GM19239 (cell line): Measurements from ENCODE around the gene NBL1.

ENCODE experiments used
- DNase-seq: peaks from one replicate; pipeline ENCODE4 v3.0.0; 2011; ENCODE audit warnings: low spot score; ENCODE audit not compliant: insufficient read length
- FAIRE-seq: peaks from 2 replicates; lab custom pipeline; 2011; peaks lifted over from hg19 to GRCh38; lab: Jason Lieb, UNC

The NBL1 gene

DNA sequence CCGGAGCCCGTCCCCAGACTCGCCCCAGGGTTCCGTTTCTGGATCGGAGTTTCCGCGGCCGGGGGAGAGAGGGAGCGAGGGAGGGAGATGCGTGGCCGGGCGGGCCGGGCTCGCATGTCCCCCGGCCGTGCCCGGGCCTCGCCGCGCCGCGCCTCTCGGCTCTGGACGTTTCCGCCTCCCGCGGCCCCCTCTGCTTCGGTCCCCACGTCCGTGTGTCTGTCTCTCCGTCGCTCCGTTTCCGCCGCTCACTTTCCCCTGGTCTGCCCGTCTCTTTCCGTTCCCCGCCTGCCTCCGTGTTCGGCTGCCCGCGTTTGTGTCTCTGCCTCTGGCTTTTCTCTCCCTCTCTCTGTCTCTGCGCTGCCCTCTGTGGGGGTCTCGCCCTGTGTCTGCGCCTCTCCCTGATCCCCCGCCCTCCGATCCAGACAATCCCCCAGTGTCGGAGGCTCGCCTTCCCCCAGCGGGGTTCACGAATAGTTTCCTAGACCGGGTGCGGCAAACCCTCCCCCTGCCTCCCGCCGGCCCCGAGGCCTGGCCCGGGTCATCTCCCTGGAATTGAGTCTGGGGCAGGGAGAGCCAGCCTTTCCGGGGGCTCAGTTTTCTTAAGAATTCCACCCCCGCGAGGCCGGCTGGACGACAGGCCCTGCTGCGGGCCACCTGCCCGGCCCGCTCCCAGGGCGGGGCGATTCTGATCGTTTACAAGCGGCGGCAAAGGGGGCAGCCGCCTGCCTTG lies 735 bp downstream of the NBL1 start:
- FAIRE-seq (no peak), DNase-seq (peak; percentile 87)

DNA sequence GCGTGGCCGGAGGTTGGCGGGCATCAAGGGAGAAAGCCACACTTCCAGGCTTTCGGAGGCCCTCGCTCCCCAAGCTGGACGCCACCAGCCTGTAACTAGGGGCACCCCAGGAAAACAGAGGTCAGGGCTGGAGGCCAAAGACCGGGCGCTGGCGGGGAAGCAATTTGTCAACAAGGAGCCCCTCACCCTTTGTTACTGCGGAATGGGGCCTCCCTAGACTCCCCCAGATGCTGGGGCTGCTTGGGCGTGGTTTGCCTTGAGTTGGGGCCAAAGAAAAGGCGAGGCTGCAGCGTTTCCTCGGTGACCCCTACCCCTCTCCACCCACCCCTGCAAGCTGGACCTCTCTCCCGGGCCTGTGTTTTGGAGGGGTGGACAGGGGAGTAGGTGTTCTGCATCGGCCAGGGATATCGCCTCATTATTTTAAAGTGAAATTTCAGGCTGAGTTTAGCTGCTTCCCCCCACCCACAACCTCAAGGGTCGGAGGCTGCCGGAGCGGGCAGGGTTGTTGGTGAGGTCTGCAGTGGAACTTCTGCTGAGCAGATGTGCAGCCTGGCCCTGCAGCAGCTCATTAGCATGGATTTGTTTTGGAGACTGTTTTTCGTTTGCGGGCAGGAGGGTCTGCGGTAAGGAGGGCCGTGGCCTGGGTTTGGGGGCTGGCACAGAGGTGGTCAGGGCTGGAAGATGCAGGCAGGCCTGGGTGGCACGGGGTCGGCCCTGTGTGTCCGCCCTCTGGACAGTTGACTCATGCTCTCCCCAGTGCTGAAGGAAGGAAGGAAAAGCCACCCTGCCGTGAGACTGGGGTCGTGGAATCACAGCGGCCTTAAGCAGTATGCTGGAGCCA lies 1.5 kb downstream of the NBL1 start:
- no peak for FAIRE-seq

DNA sequence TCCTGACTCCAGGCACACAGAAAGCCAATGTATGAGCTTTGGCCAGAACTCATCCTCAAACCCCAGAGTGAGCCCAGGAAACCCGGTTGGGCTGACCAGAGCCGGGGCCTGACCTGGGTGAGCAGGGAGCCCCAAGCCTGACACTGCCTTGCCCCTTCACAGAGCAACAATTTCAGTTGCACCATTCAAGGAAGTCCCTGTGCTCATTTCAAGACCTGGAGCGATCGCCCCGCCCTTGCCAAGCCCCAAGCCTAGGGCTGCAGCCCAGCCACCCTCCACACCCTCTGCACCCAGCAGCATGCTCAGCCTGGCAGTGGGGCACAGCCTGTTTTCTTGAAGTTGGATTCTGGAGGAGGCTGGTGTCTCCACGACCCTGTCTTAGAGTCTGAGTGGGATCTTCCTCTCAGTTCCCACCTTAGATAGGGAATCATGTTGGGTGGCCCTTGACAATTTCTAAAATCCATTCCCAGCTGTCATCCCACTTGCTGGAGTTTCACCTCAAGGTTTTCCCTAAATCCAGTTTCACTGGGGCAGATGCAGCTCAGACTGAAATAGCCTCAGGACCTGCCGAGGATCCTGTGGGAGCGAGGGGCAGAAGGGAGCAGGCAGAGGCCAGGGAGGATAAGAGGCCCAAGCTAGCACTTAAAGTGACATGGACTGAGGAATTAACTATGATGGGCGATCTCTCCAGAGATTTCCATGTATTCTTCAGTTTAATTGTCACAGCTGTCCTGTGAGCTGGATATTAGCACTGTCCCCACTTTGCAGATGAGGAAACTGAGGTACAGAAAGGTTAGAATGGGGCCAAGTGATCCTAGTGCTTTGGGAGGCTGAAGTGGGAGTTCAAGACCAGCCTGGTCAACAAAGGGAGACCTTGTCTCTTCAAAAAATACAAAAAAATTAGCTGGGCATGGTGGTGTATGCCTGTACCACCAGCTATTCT lies 2.5 kb downstream of the NBL1 start:
- no peak for DNase-seq
- FAIRE-seq: no peak

More for the DNA sequence above, 1.5 kb downstream of the NBL1 start:
- DNase-seq: no peak

DNA sequence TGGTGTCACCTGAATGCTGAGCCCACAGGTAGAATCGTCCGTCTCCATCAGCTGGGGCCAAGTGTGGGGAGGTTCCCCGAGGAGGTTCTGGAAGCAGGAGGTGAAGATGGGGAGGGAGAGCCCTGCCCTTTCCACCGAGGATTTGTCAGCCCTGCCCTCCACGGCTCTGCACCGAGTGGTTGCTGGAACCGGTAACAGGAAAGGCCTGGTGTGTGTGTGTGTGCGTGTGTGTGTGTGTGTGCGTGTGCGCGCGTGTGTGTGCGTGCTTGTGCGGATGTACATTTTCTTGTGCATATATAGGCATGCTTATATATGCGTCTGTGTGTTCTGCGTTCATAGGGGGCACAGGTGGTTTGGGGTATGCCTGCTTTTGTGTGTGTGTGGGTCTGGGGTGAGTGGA lies 3.5 kb downstream of the NBL1 start:
- no peak for DNase-seq

DNA sequence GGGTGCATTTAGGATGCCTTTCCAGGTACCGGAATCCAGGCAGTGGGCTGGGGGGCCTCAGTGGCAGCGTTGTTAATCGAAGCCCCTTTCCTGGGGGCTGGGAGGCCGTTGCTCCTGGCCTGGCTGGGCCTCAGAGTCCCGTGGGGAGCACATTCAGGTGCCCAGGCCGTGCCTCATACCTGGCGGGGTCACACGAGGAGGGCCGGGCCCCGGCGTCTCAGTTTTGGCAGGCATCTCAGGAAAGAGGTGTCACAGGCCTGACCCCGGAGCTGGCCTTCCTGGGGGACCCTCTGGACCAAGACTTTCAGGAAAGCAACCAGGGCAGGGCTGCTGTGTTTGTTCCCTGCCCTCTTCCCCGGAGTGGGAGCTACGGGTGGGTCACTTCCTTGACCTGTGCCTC lies 4.1 kb downstream of the NBL1 start:
- DNase-seq: no peak
- FAIRE-seq: no peak

More for the DNA sequence above, 3.5 kb downstream of the NBL1 start:
- FAIRE-seq: no peak

DNA sequence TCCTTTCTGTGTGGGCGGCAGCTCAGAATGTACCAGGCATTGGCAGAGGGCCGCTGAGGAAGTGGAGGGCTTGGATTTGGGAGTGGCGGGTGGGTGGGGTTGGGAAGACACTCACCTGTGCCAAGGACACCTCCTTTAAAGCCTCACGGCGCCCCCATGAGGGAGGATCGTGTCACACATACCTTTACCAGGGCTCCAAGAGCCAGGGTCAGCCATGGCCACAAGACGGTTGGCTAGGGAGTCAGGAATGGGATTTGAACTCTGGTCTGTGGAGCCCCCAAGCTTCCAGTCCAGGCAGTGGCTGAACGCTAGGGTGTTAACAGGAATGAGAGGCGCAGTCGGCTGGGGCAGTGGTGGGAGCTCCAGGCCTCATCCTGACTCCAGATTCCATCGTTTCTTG lies 4.6 kb downstream of the NBL1 start:
- FAIRE-seq: no peak
- DNase-seq: no peak

DNA sequence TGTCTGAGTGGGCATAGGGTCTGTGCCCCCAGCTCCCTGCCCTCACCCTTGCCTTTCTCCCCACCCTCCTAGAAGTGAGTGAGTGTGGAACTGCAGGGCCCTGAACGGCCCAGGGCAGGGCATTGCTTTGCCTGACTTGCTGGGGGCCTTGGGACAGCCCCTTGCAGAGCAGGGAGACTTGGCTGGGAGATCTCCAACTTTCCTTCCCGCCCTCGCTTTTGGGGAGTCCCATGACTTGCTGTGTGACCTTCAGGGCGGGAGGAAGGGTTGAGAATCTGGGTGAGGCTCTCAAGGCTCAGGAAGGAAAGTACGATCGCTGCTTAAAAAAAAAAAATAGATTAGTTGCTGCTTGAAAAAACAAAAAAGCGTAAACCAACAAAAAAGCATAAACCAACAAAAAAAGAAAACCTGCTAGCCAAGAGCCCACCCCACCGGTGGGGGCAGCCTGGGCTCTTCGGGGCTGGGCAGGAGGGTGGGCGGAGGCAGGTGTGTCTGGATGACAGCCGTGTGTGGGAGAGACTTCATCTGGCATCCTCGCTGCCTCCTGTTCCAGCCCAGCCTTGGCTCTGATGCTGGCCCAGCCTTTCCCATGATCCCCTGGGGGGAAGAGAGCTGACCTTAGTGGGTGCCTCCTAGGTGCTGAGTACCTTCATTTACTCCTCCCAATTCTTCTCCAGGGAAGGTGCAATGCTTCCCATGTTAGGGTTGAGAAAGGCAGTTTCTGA lies 6.5 kb downstream of the NBL1 start:
- DNase-seq (no peak), FAIRE-seq (no peak)

DNA sequence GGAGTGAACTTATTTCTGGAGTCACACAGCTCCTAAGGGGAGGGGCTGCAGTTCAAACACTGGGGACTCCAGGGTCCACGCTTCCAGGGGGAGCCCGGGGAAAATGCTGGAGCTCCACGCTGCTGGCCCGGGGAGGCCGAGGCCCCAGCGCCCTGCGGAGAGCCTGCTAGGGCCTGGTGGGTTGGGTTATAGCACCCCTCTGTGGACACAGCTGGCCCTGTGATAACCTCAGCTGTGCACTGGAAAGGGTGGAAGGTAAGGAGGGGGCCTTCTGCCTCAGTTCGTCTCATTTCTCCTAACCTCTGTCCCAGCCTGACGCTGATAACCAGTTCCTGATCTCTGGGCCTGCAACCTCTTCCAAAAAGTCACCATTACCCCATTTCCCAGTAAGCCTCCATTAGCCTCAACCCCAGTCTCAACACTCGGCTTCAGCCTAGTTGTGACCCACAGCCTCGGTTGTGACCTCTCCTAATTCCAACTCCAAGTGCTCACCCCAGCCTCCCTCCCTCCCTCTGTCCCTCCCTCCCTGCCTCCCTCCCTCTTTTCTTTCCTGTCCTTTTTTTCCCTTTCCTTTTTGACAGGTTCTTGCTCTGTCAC lies 7.1 kb downstream of the NBL1 start:
- DNase-seq: peak; percentile 61
- FAIRE-seq: no peak

DNA sequence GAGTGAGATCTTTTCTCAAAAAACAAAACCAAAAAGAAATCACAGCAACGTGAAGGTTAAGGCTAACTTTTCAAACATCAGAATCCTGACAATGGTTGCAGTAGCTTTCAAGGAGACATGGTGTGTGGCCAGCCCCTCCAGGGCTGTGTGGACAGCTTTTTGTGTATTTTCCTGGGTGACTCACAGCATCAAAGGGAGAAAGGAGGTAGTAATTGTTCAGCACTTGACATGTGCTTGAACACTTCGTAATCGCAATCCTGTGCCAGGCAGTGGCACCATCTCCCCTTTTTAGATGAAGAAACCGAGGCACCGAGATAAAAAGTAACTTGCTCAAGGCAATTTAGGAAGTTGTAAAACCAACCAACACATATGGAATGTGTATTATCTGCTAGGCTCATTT lies 10.3 kb downstream of the NBL1 start:
- FAIRE-seq (no peak), DNase-seq (no peak)

DNA sequence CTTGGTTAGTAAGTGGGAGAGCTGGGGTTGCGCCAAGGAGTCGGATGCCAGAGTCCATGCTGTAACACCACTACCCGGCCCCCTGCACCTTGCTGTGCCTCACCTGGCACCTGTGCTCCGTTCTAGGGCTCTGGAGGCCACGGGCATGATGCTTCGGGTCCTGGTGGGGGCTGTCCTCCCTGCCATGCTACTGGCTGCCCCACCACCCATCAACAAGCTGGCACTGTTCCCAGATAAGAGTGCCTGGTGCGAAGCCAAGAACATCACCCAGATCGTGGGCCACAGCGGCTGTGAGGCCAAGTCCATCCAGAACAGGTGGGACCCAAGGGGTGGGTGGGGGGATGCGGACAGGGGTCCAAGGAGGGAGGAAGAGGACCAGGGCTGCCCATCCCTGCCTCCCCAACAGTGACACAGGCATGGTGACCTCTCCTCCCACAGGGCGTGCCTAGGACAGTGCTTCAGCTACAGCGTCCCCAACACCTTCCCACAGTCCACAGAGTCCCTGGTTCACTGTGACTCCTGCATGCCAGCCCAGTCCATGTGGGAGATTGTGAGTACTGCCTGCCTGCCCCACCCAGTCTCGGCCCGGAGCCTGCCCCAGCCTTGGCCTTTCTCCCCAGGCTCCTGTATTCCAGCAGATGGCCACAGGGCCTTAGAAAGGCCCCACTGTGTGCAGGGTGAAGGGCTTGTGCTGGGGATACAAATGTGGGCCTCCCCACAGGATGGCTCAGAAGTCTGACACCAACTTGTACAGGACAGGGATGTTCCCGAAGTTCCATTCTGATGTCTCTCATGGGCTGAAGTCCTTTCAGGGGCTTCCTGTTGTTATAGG lies 11.0 kb downstream of the NBL1 start:
- FAIRE-seq (no peak), DNase-seq (no peak)

DNA sequence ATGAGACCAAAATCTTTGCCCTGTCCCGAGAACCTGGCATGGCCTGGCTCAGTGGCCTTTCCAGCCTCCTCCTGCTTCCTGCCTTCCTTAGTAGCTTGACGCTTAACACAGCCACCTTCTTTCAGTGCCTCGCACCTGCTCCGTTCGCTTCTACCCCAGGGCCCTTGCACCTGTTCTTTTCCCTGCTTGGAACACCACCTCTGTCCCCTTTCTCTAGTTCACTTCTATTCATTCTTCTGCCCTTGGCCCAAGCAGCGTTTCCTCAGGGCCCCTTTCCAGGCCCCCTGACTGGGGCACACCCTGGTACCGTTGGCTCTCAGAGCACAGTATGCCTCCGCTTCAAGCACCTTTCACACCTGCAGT lies 11.6 kb downstream of the NBL1 start:
- FAIRE-seq (no peak), DNase-seq (no peak)

DNA sequence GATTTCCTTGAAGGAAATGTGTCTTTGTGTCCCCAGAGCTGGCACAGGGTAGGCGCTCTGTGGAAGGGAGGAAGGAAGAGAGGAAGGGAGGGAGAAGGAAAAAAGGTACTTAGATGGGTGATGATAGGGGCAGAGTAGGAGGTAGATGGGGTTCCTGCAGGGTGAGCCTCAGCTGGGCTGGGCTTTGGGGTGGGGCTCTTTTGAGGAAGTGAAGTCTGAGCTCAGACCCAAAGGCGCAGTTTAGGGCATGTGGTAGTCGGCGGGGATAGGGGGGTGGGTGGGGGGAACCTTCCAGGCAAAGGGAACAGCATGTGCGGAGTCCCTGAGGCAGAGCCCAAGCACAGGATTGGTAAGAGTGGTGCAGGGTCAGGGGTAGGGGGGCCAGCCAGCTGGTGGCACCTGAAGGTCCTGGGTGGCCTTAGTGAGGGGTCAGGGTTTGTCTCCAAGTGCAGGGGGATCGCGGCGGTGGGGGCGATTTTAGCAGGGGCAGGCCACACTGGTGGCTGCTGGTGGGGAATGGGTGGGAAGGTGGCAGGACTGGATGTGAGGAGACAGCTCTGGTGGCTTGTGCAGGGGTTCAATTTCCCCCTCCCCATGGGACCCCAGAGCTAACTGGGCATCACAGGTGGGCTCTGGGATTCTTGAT lies 12.1 kb downstream of the NBL1 start:
- FAIRE-seq (no peak), DNase-seq (no peak)

DNA sequence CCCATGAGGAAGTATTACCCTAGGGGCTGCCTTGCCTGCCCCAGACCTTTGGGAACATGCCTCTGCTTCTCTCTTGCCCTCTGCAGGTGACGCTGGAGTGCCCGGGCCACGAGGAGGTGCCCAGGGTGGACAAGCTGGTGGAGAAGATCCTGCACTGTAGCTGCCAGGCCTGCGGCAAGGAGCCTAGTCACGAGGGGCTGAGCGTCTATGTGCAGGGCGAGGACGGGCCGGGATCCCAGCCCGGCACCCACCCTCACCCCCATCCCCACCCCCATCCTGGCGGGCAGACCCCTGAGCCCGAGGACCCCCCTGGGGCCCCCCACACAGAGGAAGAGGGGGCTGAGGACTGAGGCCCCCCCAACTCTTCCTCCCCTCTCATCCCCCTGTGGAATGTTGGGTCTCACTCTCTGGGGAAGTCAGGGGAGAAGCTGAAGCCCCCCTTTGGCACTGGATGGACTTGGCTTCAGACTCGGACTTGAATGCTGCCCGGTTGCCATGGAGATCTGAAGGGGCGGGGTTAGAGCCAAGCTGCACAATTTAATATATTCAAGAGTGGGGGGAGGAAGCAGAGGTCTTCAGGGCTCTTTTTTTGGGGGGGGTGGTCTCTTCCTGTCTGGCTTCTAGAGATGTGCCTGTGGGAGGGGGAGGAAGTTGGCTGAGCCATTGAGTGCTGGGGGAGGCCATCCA lies 12.8 kb downstream of the NBL1 start:
- no peak for DNase-seq
- no peak for FAIRE-seq

DNA sequence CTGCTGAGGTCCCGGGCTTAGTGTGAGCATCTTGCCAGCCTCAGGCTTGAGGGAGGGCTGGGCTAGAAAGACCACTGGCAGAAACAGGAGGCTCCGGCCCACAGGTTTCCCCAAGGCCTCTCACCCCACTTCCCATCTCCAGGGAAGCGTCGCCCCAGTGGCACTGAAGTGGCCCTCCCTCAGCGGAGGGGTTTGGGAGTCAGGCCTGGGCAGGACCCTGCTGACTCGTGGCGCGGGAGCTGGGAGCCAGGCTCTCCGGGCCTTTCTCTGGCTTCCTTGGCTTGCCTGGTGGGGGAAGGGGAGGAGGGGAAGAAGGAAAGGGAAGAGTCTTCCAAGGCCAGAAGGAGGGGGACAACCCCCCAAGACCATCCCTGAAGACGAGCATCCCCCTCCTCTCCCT lies 13.4 kb downstream of the NBL1 start:
- no peak for DNase-seq
- no peak for FAIRE-seq

DNA sequence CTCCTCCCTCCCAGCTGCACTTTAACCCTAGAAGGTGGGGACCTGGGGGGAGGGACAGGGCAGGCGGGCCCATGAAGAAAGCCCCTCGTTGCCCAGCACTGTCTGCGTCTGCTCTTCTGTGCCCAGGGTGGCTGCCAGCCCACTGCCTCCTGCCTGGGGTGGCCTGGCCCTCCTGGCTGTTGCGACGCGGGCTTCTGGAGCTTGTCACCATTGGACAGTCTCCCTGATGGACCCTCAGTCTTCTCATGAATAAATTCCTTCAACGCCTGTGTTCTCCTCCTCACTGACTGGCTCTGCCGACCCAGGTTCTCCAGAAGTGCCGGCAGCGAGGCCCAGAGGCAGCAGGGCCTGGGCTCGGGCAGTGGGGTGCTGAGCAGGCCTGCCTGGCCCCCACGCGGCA lies 14.1 kb downstream of the NBL1 start:
- DNase-seq (no peak), FAIRE-seq (no peak)

DNA sequence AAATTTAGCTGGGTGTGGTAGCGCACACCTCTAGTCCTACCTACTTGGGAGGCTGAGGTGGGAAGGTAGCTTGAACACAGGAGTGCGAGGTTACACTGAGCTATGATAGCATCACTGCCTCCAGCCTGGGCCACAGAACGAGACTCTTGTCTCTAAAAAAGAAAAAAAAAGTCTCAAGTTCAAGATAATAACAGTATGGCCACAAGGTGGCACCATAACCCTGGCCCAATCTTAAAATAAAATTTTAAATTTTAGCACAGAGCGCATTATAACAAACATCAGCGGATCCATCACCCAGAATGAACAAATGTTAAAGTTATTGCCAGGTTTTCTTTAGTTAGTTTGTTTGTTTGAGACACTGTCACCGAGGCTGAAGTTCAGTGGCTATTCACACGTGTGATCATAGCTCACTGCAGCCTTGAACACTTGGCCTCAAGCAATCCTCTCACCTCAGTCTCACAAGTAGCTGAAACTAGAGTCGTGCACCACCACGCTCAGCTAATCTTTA lies 17.7 kb downstream of the NBL1 start:
- no peak for DNase-seq
- peak; percentile 85 for FAIRE-seq

DNA sequence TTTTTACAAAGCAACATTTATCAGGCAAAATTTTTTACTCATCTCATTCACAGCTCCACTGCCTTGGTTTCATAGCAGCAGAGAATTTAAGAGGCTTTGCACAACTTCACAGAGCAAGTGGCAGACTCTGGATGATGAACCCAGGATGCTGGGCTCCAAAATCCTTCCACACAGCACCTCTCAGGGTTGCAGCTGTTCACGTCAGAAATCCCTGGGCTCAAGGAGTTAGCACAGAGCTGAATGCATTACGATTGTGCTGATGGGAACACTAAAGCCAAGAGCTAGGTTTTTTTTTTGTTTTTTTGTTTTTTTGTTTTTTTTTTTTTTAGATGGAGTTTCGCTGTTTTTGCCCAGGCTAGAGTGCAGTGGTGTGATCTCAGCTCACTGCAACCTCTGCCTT lies 18.2 kb downstream of the NBL1 start:
- FAIRE-seq (no peak), DNase-seq (no peak)
